Endodermal cell (in vitro differentiated cells): ENCODE results near the gene ZNF737. TPM values are rescaled to one million over a fixed set of nuclear protein-coding genes. Genes with fewer than 3 reads are reported as not detected.
"Not testable (repeated sequence)": the region's sequence is repeated elsewhere in the genome, so short reads cannot be mapped to it uniquely, and the experiment has no call there.

ENCODE experiments used
- DNase-seq: peaks from one replicate; pipeline ENCODE4 v3.0.0-alpha.2; 2017
- H3K27ac ChIP-seq: 2 replicates; pipeline ENCODE4 v1.5.1; 2013; ENCODE audit warnings: mild to moderate bottlenecking, low read depth, low read length, moderate library complexity
- H3K27me3 ChIP-seq: 2 replicates; pipeline ENCODE4 v1.6.1; 2013; ENCODE audit warnings: mild to moderate bottlenecking, low read length, moderate library complexity; ENCODE audit not compliant: insufficient read depth, control insufficient read depth, poor library complexity, severe bottlenecking
- H3K36me3 ChIP-seq: 2 replicates; pipeline ENCODE4 v1.7.0; 2013; ENCODE audit warnings: mild to moderate bottlenecking, low read length, moderate library complexity; ENCODE audit not compliant: control insufficient read depth, insufficient read depth
- H3K4me1 ChIP-seq: one replicate; pipeline ENCODE4 v1.7.0; 2013; ENCODE audit warnings: low read length; ENCODE audit not compliant: control insufficient read depth, insufficient read depth
- H3K4me3 ChIP-seq: 2 replicates; pipeline ENCODE4 v1.5.1; 2013; ENCODE audit warnings: mild to moderate bottlenecking, low read length, moderate library complexity
- H3K9ac ChIP-seq: 2 replicates; pipeline ENCODE4 v1.6.1; 2013; ENCODE audit warnings: mild to moderate bottlenecking, low read length, moderate library complexity; ENCODE audit not compliant: poor library complexity, severe bottlenecking; ENCODE audit errors: extremely low read depth
- H3K9me3 ChIP-seq: 2 replicates; pipeline ENCODE4 v1.6.1; 2013; ENCODE audit warnings: mild to moderate bottlenecking, low read length, moderate library complexity; ENCODE audit not compliant: control insufficient read depth
- H3K27ac Mint-ChIP-seq: 2 replicates; pipeline ENCODE4 v1.8.0; 2020; ENCODE audit warnings: mixed read lengths
- H3K27me3 Mint-ChIP-seq: 2 replicates; pipeline ENCODE4 v1.8.0; 2021; ENCODE audit warnings: mild to moderate bottlenecking, mixed read lengths; ENCODE audit not compliant: insufficient read depth
- H3K36me3 Mint-ChIP-seq: 2 replicates; pipeline ENCODE4 v1.8.0; 2020; ENCODE audit warnings: low read depth, mixed read lengths
- H3K4me1 Mint-ChIP-seq: 2 replicates; pipeline ENCODE4 v1.8.0; 2020; ENCODE audit warnings: mixed read lengths
- H3K4me3 Mint-ChIP-seq: 2 replicates; pipeline ENCODE4 v1.8.0; 2020; ENCODE audit warnings: mild to moderate bottlenecking, moderate library complexity, mixed read lengths
- H3K9me3 Mint-ChIP-seq: 2 replicates; pipeline ENCODE4 v1.8.0; 2020; ENCODE audit warnings: mild to moderate bottlenecking, mixed read lengths
- WGBS, 2 experiments: methylation state at CpG; one replicate each; pipeline versions ENCODE4 v1.1.5 to v1.1.7; 2013; ENCODE audit warnings: missing lambda C conversion rate in 2 of 2, mixed read lengths in 1 of 2; ENCODE audit not compliant: insufficient coverage in 1 of 2, insufficient read length in 1 of 2; 5-methylcytosine and 5-hydroxymethylcytosine counted together
- long read RNA-seq, 4 experiments: library from polyadenylated mRNA in 2 of 4; library from RNA in 1 of 4; library from capped mRNA in 1 of 4; stranded (forward) in 3 of 4; unstranded in 1 of 4; transcript quantifications; one replicate each; pipeline ENCODE4 v2.0.0, GENCODE V29; 2020 to 2021; ENCODE audit warnings: inconsistent platforms in 1 of 4
- polyA plus RNA-seq, 2 experiments: library from polyadenylated mRNA; stranded (reverse); fragments of 50-300 nt; gene quantifications; one replicate each; pipeline ENCODE4 v1.2.3, GENCODE V29; 2013
- total RNA-seq, 2 donors: library from RNA; stranded (reverse); fragmentation: NEBNext Ultra II Directional in 1 of 2; extraction: Animal tissue kit (Norgen Biotek cat#: 25700) in 1 of 2; gene quantifications; 2 replicates in 1 of 2; 3 replicates in 1 of 2; pipeline ENCODE4 v1.2.1, GENCODE V29; 2021
- TF ChIP-seq, protein P1 (sequence below): fragments of 200-600 bp; sonication (generic); conservative IDR thresholded peaks from 2 replicates; pipeline ENCODE4 v1.5.0; 2021; ENCODE audit warnings: antibody characterized with exemption, mild to moderate bottlenecking

ZNF737 gene
- total RNA-seq, result 10 to 100 TPM; 42.6 to 56.1 TPM
- 19.0 TPM for polyA plus RNA-seq (2013, experiment 1 of 2)
- polyA plus RNA-seq (2013, experiment 2 of 2), result 20.2 TPM
- long read RNA-seq, experiment 1, partial matches to known transcripts, result 0 of 7 reads
- long read RNA-seq, experiment 1, other reads (novel, unspliced or antisense), result 7 of 7 reads
- long read RNA-seq, experiment 2, transcript ZNF737-201 (4 exons, 2,867 nt), result major isoform, 20 of 34 reads
- long read RNA-seq, experiment 2, partial matches to known transcripts, result 3 of 34 reads
- long read RNA-seq, experiment 2, other reads (novel, unspliced or antisense), result 10 of 34 reads
- long read RNA-seq, experiment 3, transcript ZNF737-201 (4 exons, 2,867 nt), result major isoform, 39 of 69 reads
- long read RNA-seq, experiment 3, partial matches to known transcripts, result 0 of 69 reads
- long read RNA-seq, experiment 3, other reads (novel, unspliced or antisense), result 28 of 69 reads
- long read RNA-seq, experiment 4, transcript ZNF737-201 (4 exons, 2,867 nt), result major isoform, 5 of 6 reads
- long read RNA-seq, experiment 4, partial matches to known transcripts, result 0 of 6 reads
- long read RNA-seq, experiment 4, other reads (novel, unspliced or antisense), result 1 of 6 reads

DNA sequence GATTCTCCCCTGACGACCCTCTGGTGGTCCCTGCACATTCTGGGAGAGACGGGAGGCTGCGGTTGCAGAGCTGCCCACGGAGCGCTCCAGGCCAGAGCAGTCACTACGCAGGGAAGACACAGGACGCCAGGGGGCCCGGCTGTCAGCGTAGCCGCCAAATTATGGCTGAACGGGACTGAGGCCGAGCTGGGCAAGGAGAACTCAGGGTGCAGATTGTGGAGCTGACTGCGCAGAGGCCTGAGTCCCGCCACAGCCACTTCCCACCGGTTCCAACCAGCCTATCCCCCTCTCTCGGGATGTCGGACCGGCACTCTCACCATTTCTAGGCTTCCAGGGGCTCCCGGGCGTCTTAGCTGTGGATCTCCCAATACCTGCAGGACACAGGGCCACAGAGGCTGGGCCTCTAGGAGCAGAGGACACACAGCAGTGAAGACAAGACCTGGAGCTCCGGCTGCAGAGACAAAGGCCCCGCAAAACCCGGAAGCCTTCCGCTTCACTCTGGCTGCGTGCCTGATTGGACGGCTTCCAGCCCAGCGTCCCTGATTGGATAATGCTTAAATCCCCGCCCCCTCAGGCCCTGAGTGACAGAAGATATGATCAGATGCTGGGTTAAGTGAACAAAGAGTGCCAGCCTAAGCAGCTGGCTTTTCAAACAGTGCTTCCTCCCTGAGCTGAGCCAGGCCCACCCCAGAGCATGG lies at the start of gene ZNF737:
Gene ZNF737 (minus strand): TSS at position 461 of the 698 bp plus-strand sequence. CDS start 141 bp downstream, at position 320.
- Histone ChIP-seq H3K27me3 (no peaks in the 10 kb centered on the region), H3K9me3 (peaks cover 59% of the 10 kb centered on the region), H3K4me1 (no peaks in the 10 kb centered on the region), H3K4me3 (peak within 1 kb of the TSS; percentile 92), H3K9ac (peak within 1 kb of the TSS; percentile 94), H3K36me3 (peaks cover 39% of the 10 kb centered on the region), H3K27ac (peak within 1 kb of the TSS; percentile 98)
- DNase-seq, result peak; percentile 98
- TF ChIP-seq, protein P1, sequence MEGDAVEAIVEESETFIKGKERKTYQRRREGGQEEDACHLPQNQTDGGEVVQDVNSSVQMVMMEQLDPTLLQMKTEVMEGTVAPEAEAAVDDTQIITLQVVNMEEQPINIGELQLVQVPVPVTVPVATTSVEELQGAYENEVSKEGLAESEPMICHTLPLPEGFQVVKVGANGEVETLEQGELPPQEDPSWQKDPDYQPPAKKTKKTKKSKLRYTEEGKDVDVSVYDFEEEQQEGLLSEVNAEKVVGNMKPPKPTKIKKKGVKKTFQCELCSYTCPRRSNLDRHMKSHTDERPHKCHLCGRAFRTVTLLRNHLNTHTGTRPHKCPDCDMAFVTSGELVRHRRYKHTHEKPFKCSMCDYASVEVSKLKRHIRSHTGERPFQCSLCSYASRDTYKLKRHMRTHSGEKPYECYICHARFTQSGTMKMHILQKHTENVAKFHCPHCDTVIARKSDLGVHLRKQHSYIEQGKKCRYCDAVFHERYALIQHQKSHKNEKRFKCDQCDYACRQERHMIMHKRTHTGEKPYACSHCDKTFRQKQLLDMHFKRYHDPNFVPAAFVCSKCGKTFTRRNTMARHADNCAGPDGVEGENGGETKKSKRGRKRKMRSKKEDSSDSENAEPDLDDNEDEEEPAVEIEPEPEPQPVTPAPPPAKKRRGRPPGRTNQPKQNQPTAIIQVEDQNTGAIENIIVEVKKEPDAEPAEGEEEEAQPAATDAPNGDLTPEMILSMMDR, result peak; percentile 68
- H3K27me3 Mint-ChIP-seq, result no peaks in the 10 kb centered on the region
- peaks cover 19% of the 10 kb centered on the region for H3K4me1 Mint-ChIP-seq
- WGBS, 2 experiments, result 5 to 10% methylated on average over 8 to 28 of the region's 28 CpGs
- peak within 1 kb of the TSS; percentile 99 for H3K4me3 Mint-ChIP-seq
- H3K27ac Mint-ChIP-seq, result peak within 1 kb of the TSS; percentile 99
- H3K36me3 Mint-ChIP-seq, result peaks cover 41% of the 10 kb centered on the region
- peaks cover 29% of the 10 kb centered on the region for H3K9me3 Mint-ChIP-seq

DNA sequence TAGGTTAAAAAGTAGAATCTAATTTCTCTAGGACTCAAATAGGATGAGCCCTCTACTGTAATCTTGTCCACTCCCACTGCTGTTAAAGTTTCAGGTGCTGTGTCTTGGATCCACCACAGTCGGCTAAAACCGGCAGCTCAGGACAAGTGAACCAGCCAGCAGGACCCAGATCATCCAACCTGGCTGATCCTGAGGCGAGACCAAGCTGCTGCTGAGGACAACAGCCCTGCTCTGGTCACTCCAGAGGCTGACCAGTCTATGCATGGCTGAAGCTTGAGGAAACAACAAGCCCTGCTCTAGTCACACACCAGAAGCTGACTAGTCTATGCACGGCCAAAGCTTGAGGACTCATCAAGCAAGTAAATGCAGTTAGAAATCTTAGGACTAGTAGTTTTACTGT lies 49.4 kb upstream of the ZNF737 start:
- not testable (repeated sequence) for H3K36me3 ChIP-seq, H3K4me1 ChIP-seq, DNase-seq, H3K4me3 ChIP-seq, H3K27me3 ChIP-seq, H3K9me3 ChIP-seq, H3K27ac ChIP-seq, H3K9me3 Mint-ChIP-seq, H3K4me1 Mint-ChIP-seq, H3K9ac ChIP-seq, H3K27ac Mint-ChIP-seq, H3K36me3 Mint-ChIP-seq, H3K4me3 Mint-ChIP-seq, H3K27me3 Mint-ChIP-seq
- 88% methylated on average over 1 to 4 of the region's 4 CpGs for WGBS, 2 experiments

DNA sequence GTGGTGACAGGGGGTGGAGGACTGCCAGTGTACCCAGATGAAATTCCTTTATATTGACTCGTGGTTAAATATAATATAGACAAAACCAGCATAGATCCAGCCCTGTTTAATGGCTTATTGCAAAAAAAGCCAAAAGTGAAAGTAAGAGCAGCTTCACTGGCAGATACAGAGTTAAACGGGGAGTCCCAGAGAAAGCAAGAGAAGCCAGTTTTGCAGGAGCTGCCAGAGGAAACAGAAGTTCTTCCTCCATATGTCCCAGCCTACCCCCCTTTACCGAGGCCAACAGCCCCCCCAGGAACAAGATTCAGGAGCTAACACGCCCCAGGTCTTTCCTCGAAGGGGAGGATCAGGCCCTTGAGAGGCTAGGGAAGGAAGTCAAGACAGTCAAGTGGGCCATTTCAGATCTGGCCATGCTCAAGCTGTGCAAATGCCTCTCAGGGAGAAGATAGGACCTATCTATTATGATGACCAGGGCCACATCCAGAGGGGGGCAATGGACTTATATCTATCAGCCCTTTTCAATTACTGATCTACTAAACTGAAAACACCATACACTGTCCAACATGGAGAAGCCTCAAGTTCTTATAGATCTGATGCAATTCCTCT lies 47.2 kb upstream of the ZNF737 start:
- H3K36me3 Mint-ChIP-seq, result no peaks in the 10 kb centered on the region
- no peaks in the 10 kb centered on the region for H3K4me1 Mint-ChIP-seq
- TF ChIP-seq, protein P1, result no peak
- no peak overlapping the region for H3K4me3 Mint-ChIP-seq
- H3K4me3 ChIP-seq, result no peak overlapping the region
- H3K27ac ChIP-seq, result no peak overlapping the region
- H3K36me3 ChIP-seq, result no peaks in the 10 kb centered on the region
- H3K9me3 ChIP-seq, result peaks cover 4% of the 10 kb centered on the region
- no peaks in the 10 kb centered on the region for H3K27me3 Mint-ChIP-seq
- H3K27me3 ChIP-seq, result no peaks in the 10 kb centered on the region
- H3K9me3 Mint-ChIP-seq, result peaks cover 7% of the 10 kb centered on the region
- DNase-seq, result no peak
- no peak overlapping the region for H3K27ac Mint-ChIP-seq
- 80 to 81% methylated on average over 1 to 5 of the region's 5 CpGs for WGBS, 2 experiments
- H3K9ac ChIP-seq, result no peak overlapping the region
- H3K4me1 ChIP-seq, result no peaks in the 10 kb centered on the region
